ENCODE measurements around the gene GPN1. TPM values are rescaled to one million over a fixed set of nuclear protein-coding genes. Genes with fewer than 3 reads are reported as not detected.
"Not testable (repeated sequence)": the region's sequence is repeated elsewhere in the genome, so short reads cannot be mapped to it uniquely, and the experiment has no call there.

GPN1 gene
- total RNA-seq, 1 experiment from 2014 or later, result 22.2 TPM

- DNase-seq (ENCODE audit: low spot score), result peak; percentile 51
Observed at GRCh38 chr2:27627963-27628766, 685 bp upstream of the GPN1 start.

GRCh38 chr2:27630257-27630656 is 1.4 kb downstream of the GPN1 start:
- not testable (repeated sequence) for DNase-seq (ENCODE audit: low spot score)

- DNase-seq (ENCODE audit: low spot score), result no peak
Observed at GRCh38 chr2:27634291-27634690, 5.4 kb downstream of the GPN1 start.

- no peak for DNase-seq (ENCODE audit: low spot score)
Observed at GRCh38 chr2:27636766-27637165, 7.9 kb downstream of the GPN1 start.

- DNase-seq (ENCODE audit: low spot score), result no peak
Observed at GRCh38 chr2:27638037-27638637, 9.3 kb downstream of the GPN1 start.

GRCh38 chr2:27638709-27639108 is 9.9 kb downstream of the GPN1 start:
- no peak for DNase-seq (ENCODE audit: low spot score)

- DNase-seq (ENCODE audit: low spot score), result no peak
Observed at GRCh38 chr2:27640722-27641245, 11.9 kb downstream of the GPN1 start.

- no peak for DNase-seq (ENCODE audit: low spot score)
Observed at GRCh38 chr2:27645197-27645596, 16.3 kb downstream of the GPN1 start.

GRCh38 chr2:27647289-27647688 is 18.4 kb downstream of the GPN1 start:
- DNase-seq (ENCODE audit: low spot score), result no peak

GRCh38 chr2:27647737-27648136 is 18.9 kb downstream of the GPN1 start:
- DNase-seq (ENCODE audit: low spot score), result no peak

GRCh38 chr2:27651056-27651455 is 22.2 kb downstream of the GPN1 start:
- no peak for DNase-seq (ENCODE audit: low spot score)

- no peak for DNase-seq (ENCODE audit: low spot score)
Observed at GRCh38 chr2:27652341-27652740, 23.5 kb downstream of the GPN1 start.

GRCh38 chr2:27652790-27653189 is 23.9 kb downstream of the GPN1 start:
- no peak for DNase-seq (ENCODE audit: low spot score)

GRCh38 chr2:27653397-27653796 is 24.5 kb downstream of the GPN1 start:
- DNase-seq (ENCODE audit: low spot score), result no peak

GRCh38 chr2:27655155-27655951 is 26.5 kb downstream of the GPN1 start:
- no peak for DNase-seq (ENCODE audit: low spot score)

- DNase-seq (ENCODE audit: low spot score), result no peak
Observed at GRCh38 chr2:27661371-27661770, 32.5 kb downstream of the GPN1 start.

- peak; percentile 90 for DNase-seq (ENCODE audit: low spot score)
Observed at GRCh38 chr2:27663285-27664153, 34.7 kb downstream of the GPN1 start, which contains the start of the genes SLC4A1AP and SUPT7L. Gene SLC4A1AP (plus strand): TSS chr2:27663889. CDS start chr2:27663915, 26 bp downstream. Gene SUPT7L (minus strand): TSS chr2:27663614. CDS start chr2:27662192, 1,422 bp downstream.

GRCh38 chr2:27664154-27664574 is 35.3 kb downstream of the GPN1 start:
- DNase-seq (ENCODE audit: low spot score), result no peak

GRCh38 chr2:27664622-27665363 is 35.9 kb downstream of the GPN1 start:
- DNase-seq (ENCODE audit: low spot score), result no peak

- DNase-seq (ENCODE audit: low spot score), result no peak
Observed at GRCh38 chr2:27667446-27667845, 38.6 kb downstream of the GPN1 start.

Data from HT-29 (cell line).